ENCODE results near the gene DDIT4. TPM values are rescaled to one million over a fixed set of nuclear protein-coding genes. Genes with fewer than 3 reads are reported as not detected.

DDIT4 gene
- polyA plus RNA-seq, 3 donors = 26.1 to 611 (median 45.8) TPM

DNA sequence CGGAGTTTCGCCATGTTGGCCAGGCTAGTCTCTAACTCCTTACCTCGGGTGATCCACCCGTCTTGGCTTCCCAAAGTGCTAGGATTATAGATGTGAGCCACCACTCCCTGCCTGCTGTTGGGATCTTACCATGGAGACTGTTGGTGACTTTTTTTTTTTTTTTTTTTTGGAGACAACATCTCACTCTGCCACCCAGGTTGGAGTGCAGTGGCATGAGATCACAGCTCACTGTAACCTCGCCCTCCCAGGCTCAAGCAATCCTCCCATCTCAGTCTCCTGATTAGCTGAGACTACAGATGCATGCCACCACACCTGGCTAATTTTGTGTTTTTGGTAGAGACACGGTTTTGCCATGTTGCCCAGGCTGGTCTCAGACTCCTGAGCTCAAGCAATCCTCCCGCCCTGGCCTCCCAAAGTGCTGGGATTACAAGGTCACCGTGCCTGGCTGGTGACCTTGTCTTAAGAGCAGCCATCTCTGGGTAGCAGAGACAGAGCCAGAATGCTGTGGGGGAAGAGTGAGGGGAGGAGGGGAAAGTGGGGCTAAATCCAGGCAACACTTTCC is 32.0 kb upstream of the DDIT4 start:
- intact Hi-C loops (cut with micrococcal nuclease) = no loop called here
- Histone ChIP-seq H2AFZ (ENCODE audit: insufficient read depth, low read depth, low read length, poor library complexity, severe bottlenecking) (no peak overlapping the region), H4K20me1 (ENCODE audit: insufficient read depth, low read length) (no peaks in the 10 kb centered on the region), H3K9me3 (replicated peaks in 1 of 2; ENCODE audit: control insufficient read depth in 1 of 2, insufficient read depth in 1 of 2, low read length in 2 of 2) (no peaks in the 10 kb centered on the region), H3K4me3 (replicated peaks in 1 of 3; ENCODE audit: low read depth in 2 of 3, low read length in 3 of 3) (no peak overlapping the region), H3K4me1 (ENCODE audit: control insufficient read depth in 1 of 2, insufficient read depth in 2 of 2, low read length in 2 of 2) (peaks cover 15 to 18% of the 10 kb centered on the region in 2 donors), H3K9ac (ENCODE audit: insufficient read depth, low read length, poor library complexity, severe bottlenecking) (no peak overlapping the region), H3K27me3 (ENCODE audit: control insufficient read depth in 2 of 2, insufficient read depth in 2 of 2, low read length in 2 of 2) (no peaks in the 10 kb centered on the region), H3K4me2 (replicated peaks; ENCODE audit: extremely low read depth, low read length, poor library complexity, severe bottlenecking) (no peak overlapping the region), H3K27ac (ENCODE audit: low read depth in 1 of 2, low read length in 2 of 2) (no peak overlapping the region), H3K36me3 (replicated peaks in 1 of 2; ENCODE audit: control insufficient read depth in 1 of 2, insufficient read depth in 2 of 2, low read length in 2 of 2) (peaks cover 2 to 11% of the 10 kb centered on the region in 2 donors), H3K79me2 (ENCODE audit: insufficient read depth, low read length) (no peaks in the 10 kb centered on the region)
- TF ChIP-seq, protein P1, sequence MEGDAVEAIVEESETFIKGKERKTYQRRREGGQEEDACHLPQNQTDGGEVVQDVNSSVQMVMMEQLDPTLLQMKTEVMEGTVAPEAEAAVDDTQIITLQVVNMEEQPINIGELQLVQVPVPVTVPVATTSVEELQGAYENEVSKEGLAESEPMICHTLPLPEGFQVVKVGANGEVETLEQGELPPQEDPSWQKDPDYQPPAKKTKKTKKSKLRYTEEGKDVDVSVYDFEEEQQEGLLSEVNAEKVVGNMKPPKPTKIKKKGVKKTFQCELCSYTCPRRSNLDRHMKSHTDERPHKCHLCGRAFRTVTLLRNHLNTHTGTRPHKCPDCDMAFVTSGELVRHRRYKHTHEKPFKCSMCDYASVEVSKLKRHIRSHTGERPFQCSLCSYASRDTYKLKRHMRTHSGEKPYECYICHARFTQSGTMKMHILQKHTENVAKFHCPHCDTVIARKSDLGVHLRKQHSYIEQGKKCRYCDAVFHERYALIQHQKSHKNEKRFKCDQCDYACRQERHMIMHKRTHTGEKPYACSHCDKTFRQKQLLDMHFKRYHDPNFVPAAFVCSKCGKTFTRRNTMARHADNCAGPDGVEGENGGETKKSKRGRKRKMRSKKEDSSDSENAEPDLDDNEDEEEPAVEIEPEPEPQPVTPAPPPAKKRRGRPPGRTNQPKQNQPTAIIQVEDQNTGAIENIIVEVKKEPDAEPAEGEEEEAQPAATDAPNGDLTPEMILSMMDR (IDR thresholded peaks at IDR 0.05) = no peak
- no peak for DNase-seq
- peaks cover 12 to 22% of the 10 kb centered on the region in 2 donors for H3K36me3 Mint-ChIP-seq
- no peak overlapping the region for H3K4me3 Mint-ChIP-seq
- 100% methylated on average over 2 of the region's 8 CpGs for WGBS (ENCODE audit: insufficient coverage)
- H3K27me3 Mint-ChIP-seq (ENCODE audit: low read depth in 3 of 3) = peaks cover 0 to 8% (median 3%) of the 10 kb centered on the region in 3 donors
- H3K9me3 Mint-ChIP-seq = peaks cover 0 to 1% (median 0%) of the 10 kb centered on the region in 7 donors
- H3K4me1 Mint-ChIP-seq = peaks cover 32% of the 10 kb centered on the region
- no peak overlapping the region for H3K27ac Mint-ChIP-seq

DNA sequence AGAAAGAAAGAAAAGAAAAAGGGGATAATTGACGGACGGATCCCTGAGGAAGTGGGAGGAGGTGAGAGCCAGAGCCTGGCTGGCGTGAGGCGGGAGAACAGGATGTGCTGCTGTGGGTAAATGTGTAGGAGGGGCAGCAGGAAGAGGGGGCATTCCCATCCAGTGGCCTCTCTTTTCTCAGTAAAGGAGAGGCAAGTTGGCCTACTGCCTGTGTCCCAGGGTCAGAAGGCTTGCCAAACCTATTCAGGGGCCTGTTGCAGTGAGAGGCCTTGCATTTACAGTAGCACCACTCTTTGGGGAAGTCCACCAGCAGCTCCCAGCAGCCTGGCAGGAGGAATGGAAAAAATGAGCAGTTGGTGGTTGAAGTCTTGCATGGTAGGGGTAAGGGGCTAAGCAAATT is 31.0 kb upstream of the DDIT4 start:
- WGBS (ENCODE audit: insufficient coverage) = 36% methylated on average over 4 of the region's 4 CpGs
- Mint-ChIP-seq H3K27ac (peak overlapping the region in 2 of 7 donors; percentile 10 to 21), H3K36me3 (peaks cover 8 to 13% of the 10 kb centered on the region in 2 donors), H3K9me3 (peaks cover 0 to 1% (median 0%) of the 10 kb centered on the region in 7 donors), H3K27me3 (ENCODE audit: low read depth in 3 of 3) (peaks cover 0 to 8% (median 3%) of the 10 kb centered on the region in 3 donors), H3K4me1 (peaks cover 32% of the 10 kb centered on the region), H3K4me3 (peak overlapping the region in 1 of 2 donors; percentile 2)
- H4K20me1 ChIP-seq (ENCODE audit: insufficient read depth, low read length) = no peaks in the 10 kb centered on the region
- H3K9me3 ChIP-seq (replicated peaks in 1 of 2; ENCODE audit: control insufficient read depth in 1 of 2, insufficient read depth in 1 of 2, low read length in 2 of 2) = no peaks in the 10 kb centered on the region
- H2AFZ ChIP-seq (ENCODE audit: insufficient read depth, low read depth, low read length, poor library complexity, severe bottlenecking) = no peak overlapping the region
- H3K27ac ChIP-seq (ENCODE audit: low read depth in 1 of 2, low read length in 2 of 2) = no peak overlapping the region
- intact Hi-C loops (cut with micrococcal nuclease) = no loop called here
- no peak overlapping the region for H3K4me3 ChIP-seq (replicated peaks in 1 of 3; ENCODE audit: low read depth in 2 of 3, low read length in 3 of 3)
- no peaks in the 10 kb centered on the region for H3K79me2 ChIP-seq (ENCODE audit: insufficient read depth, low read length)
- H3K36me3 ChIP-seq (replicated peaks in 1 of 2; ENCODE audit: control insufficient read depth in 1 of 2, insufficient read depth in 2 of 2, low read length in 2 of 2) = peaks cover 0 to 3% of the 10 kb centered on the region in 2 donors
- peaks cover 15 to 18% of the 10 kb centered on the region in 2 donors for H3K4me1 ChIP-seq (ENCODE audit: control insufficient read depth in 1 of 2, insufficient read depth in 2 of 2, low read length in 2 of 2)
- no peak overlapping the region for H3K4me2 ChIP-seq (replicated peaks; ENCODE audit: extremely low read depth, low read length, poor library complexity, severe bottlenecking)
- no peak overlapping the region for H3K9ac ChIP-seq (ENCODE audit: insufficient read depth, low read length, poor library complexity, severe bottlenecking)
- no peaks in the 10 kb centered on the region for H3K27me3 ChIP-seq (ENCODE audit: control insufficient read depth in 2 of 2, insufficient read depth in 2 of 2, low read length in 2 of 2)
- DNase-seq = no peak
- TF ChIP-seq, protein P1 (IDR thresholded peaks at IDR 0.05) = no peak
